Esophagus (tissue), 2 donors: ENCODE data around the gene NDOR1. TPM values are rescaled to one million over a fixed set of nuclear protein-coding genes. Genes with fewer than 3 reads are reported as not detected.

Experiments used
- H3K27ac ChIP-seq, 2 donors: one replicate each; pipeline ENCODE4 v1.5.1; 2013; ENCODE audit warnings: low read depth in 2 of 2, mild to moderate bottlenecking in 2 of 2, inconsistent platforms in 1 of 2, low read length in 1 of 2, moderate library complexity in 1 of 2
- H3K27me3 ChIP-seq, 2 donors: one replicate each; pipeline ENCODE4 v1.6.1; 2013; ENCODE audit warnings: low read length in 2 of 2, control low read depth in 1 of 2, mild to moderate bottlenecking in 1 of 2; ENCODE audit not compliant: insufficient read depth in 2 of 2, control insufficient read depth in 1 of 2
- H3K36me3 ChIP-seq, 2 donors: one replicate each; pipeline ENCODE4 v1.6.1; 2013; ENCODE audit warnings: low read length in 1 of 2; ENCODE audit not compliant: control insufficient read depth in 2 of 2, insufficient read depth in 2 of 2
- H3K4me1 ChIP-seq, 2 donors: one replicate each; pipeline ENCODE4 v1.6.1; 2013; ENCODE audit warnings: low read length in 1 of 2; ENCODE audit not compliant: control insufficient read depth in 2 of 2, insufficient read depth in 2 of 2
- H3K4me3 ChIP-seq, 2 donors: one replicate each; pipeline ENCODE4 v1.5.1; 2013; ENCODE audit warnings: low read length in 2 of 2, mild to moderate bottlenecking in 2 of 2, low read depth in 1 of 2, moderate library complexity in 1 of 2
- H3K9me3 ChIP-seq, 2 donors: one replicate each; pipeline ENCODE4 v1.6.1; 2013; ENCODE audit warnings: mild to moderate bottlenecking in 2 of 2, low read depth in 1 of 2, low read length in 1 of 2, moderate library complexity in 1 of 2; ENCODE audit not compliant: control insufficient read depth in 2 of 2, insufficient read depth in 1 of 2
- WGBS, 2 donors: extraction: QIAGEN DNeasy Blood & Tissue Kit; methylation state at CpG; one replicate each; pipeline ENCODE4 v1.1.7; 2013; 5-methylcytosine and 5-hydroxymethylcytosine counted together
- polyA plus RNA-seq, 2 donors: library from polyadenylated mRNA; stranded (reverse); fragments of 200-250 nt; gene quantifications; one replicate each; pipeline ENCODE4 v1.2.3, GENCODE V29; 2013
- donor health status: healthy with polysubstance abuse.
- donor health status: Bipolar disorder and iron deficiency.

The NDOR1 gene
- polyA plus RNA-seq, 2 donors: 5.7 to 12.2 TPM

DNA sequence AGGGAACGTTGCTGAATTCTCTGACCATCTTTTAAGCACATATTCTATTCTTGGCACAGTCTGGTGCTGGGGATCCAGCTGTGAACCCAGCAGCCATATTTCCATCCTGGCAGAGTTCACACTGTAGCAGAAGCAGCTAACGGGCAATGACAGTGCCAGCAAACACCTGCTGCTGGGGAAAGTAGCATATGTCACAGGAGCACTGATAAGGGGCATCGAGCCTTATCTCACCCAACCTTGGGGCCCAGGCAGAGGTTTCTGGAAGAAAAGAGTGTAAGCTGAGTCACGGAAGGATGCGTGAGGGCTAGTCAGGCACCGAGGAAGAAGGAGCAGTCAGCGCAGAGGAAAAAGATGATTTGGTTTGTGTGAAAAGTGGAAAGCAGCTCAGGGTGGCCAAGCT lies 1.1 kb downstream of the NDOR1 start:
- Histone ChIP-seq H3K36me3 (peaks cover 0 to 4% of the 10 kb centered on the region in 2 donors), H3K27me3 (no peaks in the 10 kb centered on the region), H3K9me3 (no peaks in the 10 kb centered on the region), H3K4me1 (peaks cover 6 to 24% of the 10 kb centered on the region in 2 donors), H3K27ac (no peak overlapping the region), H3K4me3 (peak overlapping the region in 1 of 2 donors; percentile 81)
- WGBS, 2 donors: 66 to 76% methylated on average over 7 of the region's 7 CpGs

DNA sequence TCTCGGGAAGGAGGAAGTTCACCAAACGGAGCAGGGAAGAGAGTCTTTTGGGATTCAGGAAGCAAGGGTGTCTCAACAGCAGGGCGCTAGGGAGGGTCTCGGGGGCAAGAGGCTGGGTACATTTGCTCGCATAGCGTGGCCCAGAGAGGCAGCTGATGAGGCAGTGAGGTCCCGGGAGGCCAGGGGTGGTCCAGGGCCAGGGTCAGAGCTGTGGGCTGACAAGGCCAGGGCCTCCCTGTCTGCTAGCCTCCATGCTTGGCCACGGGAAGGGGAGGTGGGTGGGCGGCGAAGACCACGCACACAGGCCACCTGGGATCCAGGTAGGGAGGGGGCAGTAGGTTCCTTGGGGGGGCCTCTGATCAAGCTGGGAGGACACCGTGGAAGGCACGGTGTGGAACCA lies 6.0 kb downstream of the NDOR1 start:
- Histone ChIP-seq H3K36me3 (peaks cover 0 to 17% of the 10 kb centered on the region in 2 donors), H3K27ac (no peak overlapping the region), H3K4me3 (no peak overlapping the region), H3K4me1 (peaks cover 3 to 7% of the 10 kb centered on the region in 2 donors), H3K27me3 (no peaks in the 10 kb centered on the region), H3K9me3 (no peaks in the 10 kb centered on the region)
- WGBS, 2 donors: 84 to 89% methylated on average over 13 of the region's 13 CpGs

DNA sequence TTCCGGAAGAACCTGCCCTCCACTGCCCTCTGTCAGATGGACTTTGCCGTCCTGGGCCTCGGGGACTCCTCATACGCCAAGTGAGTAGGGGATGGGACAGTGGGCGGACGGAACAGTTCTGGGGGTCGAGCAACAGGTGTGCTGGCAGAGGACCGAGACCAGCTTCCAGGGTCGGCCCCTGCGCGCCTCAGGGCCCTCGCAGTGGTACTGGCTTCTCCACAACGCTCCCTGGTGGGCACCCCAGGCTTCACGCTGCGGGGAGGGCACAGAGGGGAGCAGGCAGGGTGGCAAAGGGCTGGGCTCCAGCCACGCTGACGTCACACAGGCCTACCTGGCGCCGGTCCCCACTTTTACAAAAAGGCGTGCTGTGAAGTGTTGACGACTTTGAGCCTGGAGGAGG lies 7.0 kb downstream of the NDOR1 start:
- Histone ChIP-seq H3K36me3 (peaks cover 0 to 19% of the 10 kb centered on the region in 2 donors), H3K9me3 (no peaks in the 10 kb centered on the region), H3K4me1 (peaks cover 2 to 7% of the 10 kb centered on the region in 2 donors), H3K4me3 (no peak overlapping the region), H3K27me3 (no peaks in the 10 kb centered on the region), H3K27ac (no peak overlapping the region)
- WGBS, 2 donors: 78 to 86% methylated on average over 19 to 21 of the region's 21 CpGs

DNA sequence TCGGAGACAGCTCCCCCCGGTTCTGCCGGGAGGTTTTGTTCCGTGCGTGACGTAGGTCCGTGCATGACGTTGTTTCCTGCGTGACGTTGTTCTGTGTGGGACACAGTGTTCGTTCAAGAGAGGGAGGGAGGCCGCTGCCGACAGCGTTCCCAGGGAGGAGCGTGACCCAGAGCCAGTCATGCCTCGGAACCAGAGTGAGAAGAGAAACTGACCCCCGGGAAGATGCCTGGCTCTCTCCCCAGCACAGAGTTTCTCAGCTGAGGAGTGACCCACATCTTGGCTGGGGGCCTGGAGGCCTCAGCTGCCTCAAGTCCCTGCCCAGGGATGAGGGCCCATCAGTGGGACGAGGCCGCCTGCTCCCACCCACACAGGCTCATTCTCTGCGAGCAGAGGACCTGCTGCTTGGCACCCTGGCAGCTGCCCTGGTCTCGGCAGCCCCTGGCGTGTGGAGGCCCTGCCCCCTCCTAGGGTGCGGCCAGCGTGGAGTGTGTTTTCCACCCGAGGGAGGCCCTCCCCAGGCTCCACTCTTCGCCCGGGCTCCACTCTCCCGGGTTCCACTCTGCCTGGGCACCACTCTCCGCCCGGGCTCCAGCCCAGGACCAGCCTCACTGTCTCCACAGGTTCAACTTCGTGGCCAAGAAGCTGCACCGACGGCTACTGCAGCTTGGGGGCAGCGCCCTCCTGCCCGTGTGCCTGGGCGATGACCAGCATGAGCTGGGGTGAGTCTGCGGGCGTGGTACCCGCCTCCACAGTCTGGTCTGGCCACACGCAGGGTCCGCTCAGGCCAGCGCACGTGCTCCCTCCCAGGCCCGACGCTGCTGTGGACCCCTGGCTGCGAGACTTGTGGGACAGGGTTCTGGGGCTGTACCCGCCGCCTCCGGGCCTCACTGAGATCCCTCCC lies 7.9 kb downstream of the NDOR1 start:
- no peaks in the 10 kb centered on the region for H3K9me3 ChIP-seq
- WGBS, 2 donors: 87 to 89% methylated on average over 49 of the region's 49 CpGs
- peaks cover 0 to 19% of the 10 kb centered on the region in 2 donors for H3K36me3 ChIP-seq
- no peak overlapping the region for H3K4me3 ChIP-seq
- H3K27me3 ChIP-seq: no peaks in the 10 kb centered on the region
- H3K4me1 ChIP-seq: peaks cover 0 to 14% of the 10 kb centered on the region in 2 donors
- H3K27ac ChIP-seq: no peak overlapping the region

DNA sequence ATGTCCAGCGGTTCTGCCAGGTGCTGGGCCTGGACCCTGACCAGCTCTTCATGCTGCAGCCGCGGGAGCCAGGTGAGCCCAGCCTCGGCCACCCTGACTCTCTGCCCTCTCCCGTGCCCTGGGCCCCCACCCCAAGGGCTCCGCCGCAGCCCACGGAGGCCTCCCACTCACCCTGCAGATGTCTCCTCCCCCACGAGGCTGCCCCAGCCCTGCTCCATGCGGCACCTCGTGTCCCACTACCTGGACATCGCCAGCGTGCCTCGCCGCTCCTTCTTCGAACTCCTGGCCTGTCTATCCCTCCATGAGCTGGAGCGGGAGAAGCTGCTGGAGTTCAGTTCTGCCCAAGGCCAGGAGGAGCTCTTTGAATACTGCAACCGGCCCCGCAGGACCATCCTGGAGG lies 9.1 kb downstream of the NDOR1 start:
- no peak overlapping the region for H3K4me3 ChIP-seq
- H3K36me3 ChIP-seq: peaks cover 0 to 21% of the 10 kb centered on the region in 2 donors
- H3K27ac ChIP-seq: no peak overlapping the region
- no peaks in the 10 kb centered on the region for H3K27me3 ChIP-seq
- H3K4me1 ChIP-seq: peaks cover 0 to 21% of the 10 kb centered on the region in 2 donors
- no peaks in the 10 kb centered on the region for H3K9me3 ChIP-seq
- WGBS, 2 donors: 92 to 93% methylated on average over 19 of the region's 19 CpGs

DNA sequence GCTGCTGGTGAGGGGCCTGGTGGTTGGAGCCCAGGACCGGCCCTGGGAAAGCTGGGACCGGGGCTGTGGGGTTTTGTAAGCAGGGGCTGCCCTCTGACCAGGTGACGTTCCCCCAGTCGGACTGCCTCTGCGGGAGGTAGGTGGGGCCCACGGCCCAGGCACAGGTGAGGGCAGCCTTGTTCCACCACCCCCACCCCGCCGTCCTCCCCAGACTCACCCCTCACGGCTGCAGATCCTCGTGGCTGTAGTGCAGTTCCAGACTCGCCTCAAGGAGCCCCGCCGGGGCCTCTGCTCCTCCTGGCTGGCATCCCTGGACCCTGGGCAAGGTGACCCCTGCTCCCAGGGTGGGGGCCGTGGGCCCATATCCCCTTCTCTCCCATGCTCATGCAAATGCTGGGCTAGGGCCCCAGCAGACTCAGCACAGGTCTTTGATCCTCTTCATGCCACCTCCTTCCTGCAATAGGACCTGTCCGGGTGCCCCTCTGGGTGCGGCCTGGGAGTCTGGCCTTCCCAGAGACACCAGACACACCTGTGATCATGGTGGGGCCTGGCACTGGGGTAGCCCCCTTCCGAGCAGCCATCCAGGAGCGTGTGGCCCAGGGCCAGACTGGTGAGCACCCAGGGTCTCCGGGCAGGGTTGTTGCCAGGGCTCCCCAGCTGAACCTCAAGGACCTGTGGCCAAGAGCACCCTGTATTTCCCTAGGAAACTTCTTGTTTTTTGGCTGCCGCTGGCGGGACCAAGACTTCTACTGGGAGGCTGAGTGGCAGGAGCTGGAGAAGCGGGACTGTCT lies 9.9 kb downstream of the NDOR1 start:
- WGBS, 2 donors: 89 to 90% methylated on average over 19 to 22 of the region's 22 CpGs
- no peak overlapping the region for H3K27ac ChIP-seq
- no peak overlapping the region for H3K4me3 ChIP-seq
- H3K27me3 ChIP-seq: no peaks in the 10 kb centered on the region
- H3K4me1 ChIP-seq: peaks cover 0 to 21% of the 10 kb centered on the region in 2 donors
- no peaks in the 10 kb centered on the region for H3K9me3 ChIP-seq
- H3K36me3 ChIP-seq: peaks cover 0 to 25% of the 10 kb centered on the region in 2 donors

DNA sequence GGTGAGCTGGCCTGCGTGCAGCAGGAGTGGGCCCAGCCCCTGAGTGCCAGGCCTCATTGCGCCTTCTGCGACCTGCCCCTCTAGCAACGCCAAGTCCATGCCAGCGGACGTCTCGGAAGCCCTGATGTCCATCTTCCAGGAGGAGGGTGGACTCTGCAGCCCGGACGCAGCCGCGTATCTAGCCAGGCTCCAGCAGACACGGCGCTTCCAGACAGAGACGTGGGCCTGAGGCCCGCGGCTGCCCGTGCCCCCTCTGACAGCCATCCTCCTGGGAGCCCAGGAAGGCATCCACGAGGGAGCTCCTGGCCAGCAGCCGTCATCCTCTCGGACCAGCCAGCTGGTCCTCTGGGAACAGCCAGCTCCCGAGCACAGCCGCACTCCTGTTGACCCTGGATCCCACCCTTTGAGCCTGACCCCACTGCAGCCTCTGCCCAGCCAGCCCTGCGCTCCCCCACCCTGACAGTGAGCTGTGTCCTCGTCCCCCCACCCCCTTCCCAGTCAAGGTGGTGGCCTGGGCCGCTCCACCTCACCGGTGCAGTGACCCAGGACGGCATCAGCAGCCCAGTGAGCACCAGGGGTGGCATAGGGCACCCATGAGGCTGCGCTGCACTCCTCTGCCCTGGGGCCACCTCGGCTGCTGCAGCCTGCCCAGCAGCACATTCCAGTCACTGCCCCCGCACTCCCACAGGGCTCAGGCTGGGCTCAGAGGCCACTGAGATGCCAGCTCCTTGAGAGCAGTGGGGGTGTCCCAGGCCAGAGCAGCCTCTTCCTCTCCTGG lies 10.9 kb downstream of the NDOR1 start:
- Histone ChIP-seq H3K36me3 (peaks cover 0 to 25% of the 10 kb centered on the region in 2 donors), H3K4me1 (peaks cover 0 to 21% of the 10 kb centered on the region in 2 donors), H3K9me3 (no peaks in the 10 kb centered on the region), H3K27me3 (no peaks in the 10 kb centered on the region), H3K4me3 (peak overlapping the region in 1 of 2 donors; percentile 61), H3K27ac (peak overlapping the region in 1 of 2 donors; percentile 91)
- 88 to 92% methylated on average over 30 of the region's 30 CpGs for WGBS, 2 donors

DNA sequence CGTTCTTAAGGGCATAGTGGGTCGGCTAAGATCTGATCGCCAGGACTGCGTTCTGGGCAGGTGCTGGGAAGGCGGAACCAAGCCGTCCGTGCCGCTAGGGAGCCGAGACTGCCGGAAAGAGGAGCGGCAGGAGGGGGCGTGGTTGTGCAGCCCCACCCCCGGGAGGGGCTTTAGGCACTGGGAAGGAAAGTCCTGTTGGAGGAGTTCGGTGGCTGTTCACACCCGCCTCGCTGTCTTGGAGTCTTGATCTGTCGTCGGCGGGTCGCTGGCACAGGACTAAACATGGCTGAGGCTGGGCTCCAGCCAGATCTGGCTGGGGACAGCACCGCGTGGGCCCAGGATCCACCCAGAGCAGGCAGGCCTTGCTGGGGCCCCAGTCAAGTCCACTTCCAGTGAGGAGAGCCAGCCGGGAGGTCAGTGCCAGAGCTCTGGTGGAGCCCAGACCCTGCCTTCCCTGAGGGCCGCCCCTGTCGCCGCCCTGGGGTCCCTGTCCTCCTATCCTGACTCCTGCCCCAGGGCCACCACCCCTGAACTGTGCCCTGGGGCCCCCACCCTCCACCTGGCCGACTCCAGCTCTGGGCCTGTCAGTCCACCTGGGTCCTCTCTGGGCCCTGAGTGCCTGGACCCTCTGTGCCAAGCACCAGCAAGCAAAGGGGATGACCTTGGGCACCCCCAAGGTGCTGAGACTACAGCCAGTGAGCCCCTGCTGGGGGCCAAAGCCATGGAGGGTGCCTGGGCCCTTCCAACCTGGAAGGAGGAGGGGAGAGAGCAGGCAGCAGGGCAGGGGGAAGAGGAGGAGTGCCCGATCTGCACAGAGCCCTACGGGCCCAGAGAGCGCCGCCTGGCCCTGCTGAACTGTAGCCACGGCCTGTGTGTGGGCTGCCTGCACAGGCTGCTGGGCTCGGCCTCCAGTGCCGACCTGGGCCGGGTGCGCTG lies 12.0 kb downstream of the NDOR1 start:
- Histone ChIP-seq H3K36me3 (peaks cover 0 to 25% of the 10 kb centered on the region in 2 donors), H3K4me1 (peaks cover 0 to 21% of the 10 kb centered on the region in 2 donors), H3K9me3 (no peaks in the 10 kb centered on the region), H3K27me3 (no peaks in the 10 kb centered on the region), H3K27ac (peak overlapping the region; percentile 86 to 91), H3K4me3 (peak overlapping the region; percentile 61 to 63)
- WGBS, 2 donors: 43 to 44% methylated on average over 36 of the region's 36 CpGs
